ENCODE measurements around the gene UBXN11.

GRCh38 chr1:26278724-26279455, 27.5 kb downstream of the UBXN11 start:
- no peak for TF ChIP-seq CTCF (IDR thresholded peaks at IDR 0.05; ENCODE audit: low read depth, low read length)
- no peak for TF ChIP-seq EZH2phosphoT487 (IDR thresholded peaks at IDR 0.05; ENCODE audit: low read depth)

Measured in OCI-LY3 (cell line).